Measurements from ENCODE around the gene PSD4.

DNA sequence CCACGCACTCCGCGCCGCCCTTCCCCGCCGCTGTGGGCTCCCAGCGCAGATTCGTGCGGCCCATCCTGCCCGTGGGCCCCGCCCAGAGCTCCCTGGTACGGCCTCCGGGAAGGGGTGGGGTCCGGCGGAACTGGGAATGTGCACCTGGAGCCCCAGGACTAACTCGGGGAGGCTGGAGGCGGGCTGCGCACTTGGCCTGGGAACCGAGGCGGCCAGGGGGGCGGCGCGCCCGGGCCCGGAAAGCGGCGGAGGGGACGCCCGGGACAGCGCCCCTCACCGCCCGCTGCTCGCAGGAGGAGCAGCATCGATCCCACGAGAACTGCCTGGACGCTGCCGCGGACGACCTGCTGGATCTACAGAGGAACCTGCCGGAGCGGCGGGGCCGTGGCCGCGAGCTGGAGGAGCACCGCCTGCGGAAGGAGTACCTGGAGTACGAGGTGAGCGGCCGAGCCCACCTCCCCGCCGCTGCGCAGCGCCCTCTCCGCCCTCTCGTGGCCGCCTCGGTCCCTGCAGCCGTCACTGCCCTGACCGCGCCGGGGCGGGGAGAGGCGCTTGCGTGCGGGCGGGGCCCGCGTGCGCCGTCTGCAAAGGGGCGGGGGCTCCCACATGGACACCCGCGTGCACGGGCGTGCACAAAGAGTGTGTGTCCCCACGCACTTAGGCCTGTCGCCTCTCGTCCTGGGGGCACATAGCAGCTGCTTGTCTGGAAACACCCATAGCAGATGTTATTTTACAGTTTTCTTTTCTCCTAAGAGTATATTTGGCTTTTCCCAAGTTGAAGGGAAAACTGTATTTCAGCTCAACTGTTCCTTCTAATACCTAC lies 25.2 kb downstream of the PSD4 start:
- TF ChIP-seq, protein P1, sequence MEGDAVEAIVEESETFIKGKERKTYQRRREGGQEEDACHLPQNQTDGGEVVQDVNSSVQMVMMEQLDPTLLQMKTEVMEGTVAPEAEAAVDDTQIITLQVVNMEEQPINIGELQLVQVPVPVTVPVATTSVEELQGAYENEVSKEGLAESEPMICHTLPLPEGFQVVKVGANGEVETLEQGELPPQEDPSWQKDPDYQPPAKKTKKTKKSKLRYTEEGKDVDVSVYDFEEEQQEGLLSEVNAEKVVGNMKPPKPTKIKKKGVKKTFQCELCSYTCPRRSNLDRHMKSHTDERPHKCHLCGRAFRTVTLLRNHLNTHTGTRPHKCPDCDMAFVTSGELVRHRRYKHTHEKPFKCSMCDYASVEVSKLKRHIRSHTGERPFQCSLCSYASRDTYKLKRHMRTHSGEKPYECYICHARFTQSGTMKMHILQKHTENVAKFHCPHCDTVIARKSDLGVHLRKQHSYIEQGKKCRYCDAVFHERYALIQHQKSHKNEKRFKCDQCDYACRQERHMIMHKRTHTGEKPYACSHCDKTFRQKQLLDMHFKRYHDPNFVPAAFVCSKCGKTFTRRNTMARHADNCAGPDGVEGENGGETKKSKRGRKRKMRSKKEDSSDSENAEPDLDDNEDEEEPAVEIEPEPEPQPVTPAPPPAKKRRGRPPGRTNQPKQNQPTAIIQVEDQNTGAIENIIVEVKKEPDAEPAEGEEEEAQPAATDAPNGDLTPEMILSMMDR (IDR thresholded peaks at IDR 0.05) = peak; percentile 73 to 99 (median 98)
- peak in 3 of 4 donors; percentile 24 to 45 (median 39) for TF ChIP-seq POLR2A (IDR thresholded peaks at IDR 0.05)

Data from esophagus squamous epithelium (tissue), 4 donors.